HG03460 (cell line): ENCODE results near the gene IQGAP1.
"Not testable (repeated sequence)": the region's sequence is repeated elsewhere in the genome, so short reads cannot be mapped to it uniquely, and the experiment has no call there.

Experiments used
- ATAC-seq: cut with Tn5 transposase; IDR thresholded peaks from one replicate; pipeline ENCODE4 v1.9.1; 2021; ENCODE audit not compliant: unreplicated experiment

Gene IQGAP1, protein sequence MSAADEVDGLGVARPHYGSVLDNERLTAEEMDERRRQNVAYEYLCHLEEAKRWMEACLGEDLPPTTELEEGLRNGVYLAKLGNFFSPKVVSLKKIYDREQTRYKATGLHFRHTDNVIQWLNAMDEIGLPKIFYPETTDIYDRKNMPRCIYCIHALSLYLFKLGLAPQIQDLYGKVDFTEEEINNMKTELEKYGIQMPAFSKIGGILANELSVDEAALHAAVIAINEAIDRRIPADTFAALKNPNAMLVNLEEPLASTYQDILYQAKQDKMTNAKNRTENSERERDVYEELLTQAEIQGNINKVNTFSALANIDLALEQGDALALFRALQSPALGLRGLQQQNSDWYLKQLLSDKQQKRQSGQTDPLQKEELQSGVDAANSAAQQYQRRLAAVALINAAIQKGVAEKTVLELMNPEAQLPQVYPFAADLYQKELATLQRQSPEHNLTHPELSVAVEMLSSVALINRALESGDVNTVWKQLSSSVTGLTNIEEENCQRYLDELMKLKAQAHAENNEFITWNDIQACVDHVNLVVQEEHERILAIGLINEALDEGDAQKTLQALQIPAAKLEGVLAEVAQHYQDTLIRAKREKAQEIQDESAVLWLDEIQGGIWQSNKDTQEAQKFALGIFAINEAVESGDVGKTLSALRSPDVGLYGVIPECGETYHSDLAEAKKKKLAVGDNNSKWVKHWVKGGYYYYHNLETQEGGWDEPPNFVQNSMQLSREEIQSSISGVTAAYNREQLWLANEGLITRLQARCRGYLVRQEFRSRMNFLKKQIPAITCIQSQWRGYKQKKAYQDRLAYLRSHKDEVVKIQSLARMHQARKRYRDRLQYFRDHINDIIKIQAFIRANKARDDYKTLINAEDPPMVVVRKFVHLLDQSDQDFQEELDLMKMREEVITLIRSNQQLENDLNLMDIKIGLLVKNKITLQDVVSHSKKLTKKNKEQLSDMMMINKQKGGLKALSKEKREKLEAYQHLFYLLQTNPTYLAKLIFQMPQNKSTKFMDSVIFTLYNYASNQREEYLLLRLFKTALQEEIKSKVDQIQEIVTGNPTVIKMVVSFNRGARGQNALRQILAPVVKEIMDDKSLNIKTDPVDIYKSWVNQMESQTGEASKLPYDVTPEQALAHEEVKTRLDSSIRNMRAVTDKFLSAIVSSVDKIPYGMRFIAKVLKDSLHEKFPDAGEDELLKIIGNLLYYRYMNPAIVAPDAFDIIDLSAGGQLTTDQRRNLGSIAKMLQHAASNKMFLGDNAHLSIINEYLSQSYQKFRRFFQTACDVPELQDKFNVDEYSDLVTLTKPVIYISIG (N-terminal part only)

DNA sequence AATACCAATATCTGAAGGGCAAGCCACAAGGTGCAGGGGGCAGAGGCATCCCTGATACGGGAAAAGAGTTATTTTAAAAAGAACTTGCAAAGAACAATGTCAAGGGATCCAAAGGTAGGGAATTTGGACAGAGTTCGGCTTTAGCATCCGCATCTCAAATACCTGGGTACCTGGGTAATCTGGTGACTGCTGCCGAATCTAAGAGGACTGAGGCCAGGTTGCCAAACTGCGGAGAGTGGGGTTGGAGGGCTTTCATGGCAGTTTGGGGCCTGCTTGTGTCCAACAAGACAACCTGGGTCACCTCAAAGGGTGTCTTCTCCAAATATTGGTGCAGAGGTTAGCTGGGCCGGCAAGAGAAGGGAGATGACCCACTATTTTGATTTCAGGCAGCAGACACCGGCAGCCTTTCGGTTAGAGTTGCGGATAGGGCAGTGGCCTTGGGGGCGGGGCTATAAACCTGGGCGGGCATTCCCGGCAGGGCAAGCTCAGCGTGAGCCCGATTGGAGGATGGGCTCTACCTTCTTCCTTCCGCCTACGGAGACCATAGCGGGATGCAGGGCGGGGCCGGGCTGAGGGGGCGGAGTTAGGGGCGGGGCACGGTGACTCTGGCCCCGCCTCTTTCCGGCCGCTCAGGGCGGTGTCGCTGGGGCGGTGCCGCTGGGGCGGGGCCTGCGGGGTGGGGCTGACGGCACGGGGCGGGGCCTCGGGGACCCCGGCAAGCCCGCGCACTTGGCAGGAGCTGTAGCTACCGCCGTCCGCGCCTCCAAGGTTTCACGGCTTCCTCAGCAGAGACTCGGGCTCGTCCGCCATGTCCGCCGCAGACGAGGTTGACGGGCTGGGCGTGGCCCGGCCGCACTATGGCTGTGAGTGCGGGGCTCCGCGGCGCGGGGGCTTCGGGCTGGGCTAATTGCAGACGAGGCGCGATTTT is at the start of gene IQGAP1:
TSS of gene IQGAP1 (plus strand) at position 709 of the 928 bp plus-strand sequence. CDS start at position 809, 100 bp downstream.
- peak; percentile 88 for ATAC-seq

DNA sequence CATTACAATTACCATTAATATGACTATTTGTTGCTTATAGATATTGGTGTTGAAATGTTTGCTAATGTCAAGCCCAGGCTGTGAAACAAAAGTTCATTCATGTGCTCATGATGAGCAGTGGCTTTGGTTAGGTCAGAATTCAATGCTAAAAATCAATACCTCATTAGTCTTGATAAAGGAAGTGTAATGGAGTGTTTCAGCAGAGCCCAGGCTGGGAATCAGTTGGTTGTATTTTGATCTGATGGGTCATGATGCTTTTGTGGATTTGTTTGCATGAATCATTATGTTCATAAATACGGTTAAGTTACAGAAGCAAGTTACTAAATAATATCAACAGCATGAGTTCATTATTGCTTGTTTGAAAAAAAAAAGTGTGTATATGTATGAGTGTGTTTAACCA is 49.5 kb upstream of the IQGAP1 start:
- no peak for ATAC-seq

DNA sequence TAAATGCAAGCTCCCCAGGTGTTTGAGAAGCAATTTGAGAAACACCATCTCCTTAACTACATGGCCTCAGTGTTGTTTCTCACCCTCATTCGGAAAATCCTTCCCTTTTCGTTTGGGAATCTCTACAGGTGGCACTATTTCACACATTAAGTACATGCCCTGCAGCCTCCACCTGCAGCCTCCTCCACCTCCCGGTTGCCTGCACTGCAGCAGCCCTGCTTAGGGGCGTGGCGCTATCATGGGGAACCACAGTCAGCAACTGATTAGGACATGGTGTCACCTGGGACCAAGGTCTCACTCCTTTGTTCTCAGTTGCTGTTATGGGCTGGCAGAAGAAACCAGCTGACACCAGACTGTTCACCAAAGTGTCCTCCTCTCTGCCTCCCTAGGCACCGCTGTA is 47.7 kb upstream of the IQGAP1 start:
- no peak for ATAC-seq

DNA sequence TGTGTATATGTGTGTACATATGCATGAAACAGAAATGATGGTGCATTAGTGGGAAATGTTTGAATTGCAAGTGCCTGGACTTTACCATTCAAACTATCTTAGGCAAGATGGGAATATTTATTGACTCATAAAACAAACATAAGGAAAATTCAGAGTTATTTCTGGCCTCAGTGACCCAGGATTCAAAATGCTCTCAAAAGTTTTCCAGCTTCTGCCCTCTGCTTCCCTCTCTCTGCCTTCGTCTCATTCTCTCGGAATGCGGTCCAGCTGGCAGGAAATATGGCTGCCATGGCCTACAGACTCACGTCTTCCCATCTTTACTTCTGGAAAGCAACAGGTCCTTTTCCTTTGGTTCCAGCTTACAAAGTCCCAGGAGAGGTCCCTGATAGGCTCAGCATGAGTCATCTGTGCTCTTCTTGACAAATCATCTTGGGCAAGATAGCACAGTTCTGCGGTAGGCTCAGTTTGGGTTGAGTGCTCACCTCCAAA is 44.7 kb upstream of the IQGAP1 start:
- no peak for ATAC-seq

DNA sequence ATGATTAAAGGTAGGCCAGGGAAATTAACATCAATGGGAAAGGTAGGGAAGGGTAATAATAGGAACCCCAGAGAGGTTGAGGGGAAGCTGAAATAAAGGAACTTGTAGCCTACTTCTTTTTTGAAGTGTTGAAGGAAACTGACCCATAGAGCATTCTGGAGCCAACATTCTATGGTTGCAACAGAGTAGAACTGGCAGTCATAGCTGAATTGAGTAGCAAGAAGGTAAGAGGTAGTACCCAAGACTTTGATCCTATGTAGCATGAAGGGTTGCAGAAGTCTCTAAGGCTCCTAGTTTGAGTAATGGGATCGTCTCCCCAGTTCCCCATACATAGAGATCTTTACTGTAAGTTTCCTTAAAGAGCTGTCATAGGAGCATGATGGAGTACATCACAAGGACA is 43.4 kb upstream of the IQGAP1 start:
- ATAC-seq: no peak

DNA sequence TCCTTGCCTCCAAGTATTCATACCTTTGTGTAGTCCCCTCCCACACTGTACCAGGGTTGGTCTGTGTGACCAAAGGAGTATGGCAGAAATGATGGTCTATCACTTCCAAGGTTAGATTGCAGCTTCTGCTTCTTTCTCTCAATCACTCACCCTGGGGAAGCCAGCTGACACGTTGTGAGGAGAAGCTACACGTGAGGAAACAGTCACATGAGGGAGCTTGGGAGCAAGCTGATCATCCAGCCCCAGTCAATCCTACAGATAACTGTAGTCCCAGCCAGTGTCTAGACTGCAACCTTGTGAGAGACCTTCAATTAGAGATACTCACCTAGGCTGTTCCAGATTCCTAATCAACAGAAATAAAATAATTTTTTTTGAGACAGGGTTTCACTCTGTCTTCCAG is 42.2 kb upstream of the IQGAP1 start:
- ATAC-seq: no peak

DNA sequence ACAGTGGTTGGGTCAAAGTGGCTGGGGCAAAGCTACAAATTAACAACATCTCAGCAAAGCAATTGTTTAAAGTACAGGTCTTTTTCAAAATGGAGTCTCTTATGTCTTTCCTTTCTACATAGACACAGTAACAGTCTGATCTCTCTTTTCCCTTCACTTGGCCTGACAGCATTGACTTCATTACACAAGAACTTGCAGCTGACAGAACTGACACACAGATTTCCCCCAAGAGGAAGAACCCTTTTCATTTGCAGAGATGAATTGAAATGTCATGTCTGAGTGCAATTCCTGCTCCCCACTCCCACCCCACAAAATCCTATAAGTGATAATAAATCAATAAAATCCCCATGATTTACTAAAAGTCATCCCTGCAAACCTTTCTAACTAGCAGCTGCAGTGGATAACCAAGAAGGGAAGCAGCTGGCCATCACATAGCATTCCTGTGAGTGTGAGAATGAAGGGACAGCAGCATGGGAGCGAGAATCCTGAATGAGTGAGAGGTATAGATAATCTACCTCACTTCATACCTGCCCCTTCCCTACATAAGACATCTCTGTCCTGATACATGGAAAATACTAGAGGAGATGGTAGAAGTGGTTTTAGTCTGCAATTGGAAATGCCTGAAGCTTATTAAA is 40.5 kb upstream of the IQGAP1 start:
- not testable (repeated sequence) for ATAC-seq

DNA sequence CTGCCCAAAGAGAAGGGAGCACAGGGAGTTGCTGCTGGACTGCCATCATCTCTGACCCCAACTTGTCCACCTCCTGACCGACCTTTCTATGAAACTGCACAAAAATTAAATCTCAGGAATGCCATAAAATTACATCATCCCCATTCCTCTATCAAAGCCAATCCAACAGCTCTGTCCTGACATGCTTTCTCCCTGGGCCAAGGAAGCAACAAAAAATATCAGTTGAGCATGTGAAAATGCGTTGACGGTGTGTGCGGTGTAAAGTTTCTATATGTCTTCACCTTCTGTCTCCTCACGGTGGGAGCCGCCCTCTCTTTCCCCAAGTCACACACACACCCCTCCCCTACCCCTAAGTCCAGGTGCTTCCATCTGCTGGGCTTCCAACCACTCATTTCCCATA is 39.6 kb upstream of the IQGAP1 start:
- ATAC-seq: no peak

DNA sequence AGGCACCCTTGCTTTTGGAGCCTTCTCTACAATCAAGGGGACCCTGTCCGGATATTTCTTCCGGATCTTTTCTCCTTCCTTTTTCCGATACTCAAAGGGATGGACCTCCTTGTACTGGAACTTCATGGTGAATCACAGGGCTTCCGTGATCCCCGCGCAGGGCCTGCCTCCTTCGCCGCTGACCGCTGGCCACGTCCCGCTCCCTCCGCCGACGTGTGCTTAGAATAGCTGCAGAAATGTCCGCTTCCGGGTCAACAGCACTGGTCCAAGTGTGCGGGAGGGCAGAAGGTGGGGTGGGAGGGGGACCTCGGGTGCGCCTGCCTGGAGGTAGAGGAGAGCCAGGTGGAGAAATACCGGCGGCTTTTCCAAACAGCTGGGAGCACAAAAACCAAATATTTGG is 39.0 kb upstream of the IQGAP1 start:
- no peak for ATAC-seq

DNA sequence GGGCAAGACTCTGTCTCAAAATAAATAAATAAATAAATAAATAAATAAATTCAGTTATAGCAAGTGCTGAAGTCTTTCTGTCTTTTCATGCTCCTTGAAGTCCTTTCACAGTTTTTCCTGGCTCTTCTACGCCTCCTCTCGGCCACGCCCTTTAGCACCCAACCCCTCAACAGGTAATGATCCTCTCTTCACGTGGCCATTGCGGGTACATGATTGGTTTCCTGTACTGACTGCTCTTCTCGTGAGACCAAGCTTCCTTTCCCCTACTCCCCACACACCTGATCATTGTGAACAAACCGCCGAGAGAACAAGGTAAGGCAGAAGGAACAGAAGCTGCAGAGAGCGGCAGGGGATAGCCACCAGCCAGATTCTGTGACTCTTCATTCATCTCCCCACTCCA is 38.2 kb upstream of the IQGAP1 start:
- no peak for ATAC-seq

DNA sequence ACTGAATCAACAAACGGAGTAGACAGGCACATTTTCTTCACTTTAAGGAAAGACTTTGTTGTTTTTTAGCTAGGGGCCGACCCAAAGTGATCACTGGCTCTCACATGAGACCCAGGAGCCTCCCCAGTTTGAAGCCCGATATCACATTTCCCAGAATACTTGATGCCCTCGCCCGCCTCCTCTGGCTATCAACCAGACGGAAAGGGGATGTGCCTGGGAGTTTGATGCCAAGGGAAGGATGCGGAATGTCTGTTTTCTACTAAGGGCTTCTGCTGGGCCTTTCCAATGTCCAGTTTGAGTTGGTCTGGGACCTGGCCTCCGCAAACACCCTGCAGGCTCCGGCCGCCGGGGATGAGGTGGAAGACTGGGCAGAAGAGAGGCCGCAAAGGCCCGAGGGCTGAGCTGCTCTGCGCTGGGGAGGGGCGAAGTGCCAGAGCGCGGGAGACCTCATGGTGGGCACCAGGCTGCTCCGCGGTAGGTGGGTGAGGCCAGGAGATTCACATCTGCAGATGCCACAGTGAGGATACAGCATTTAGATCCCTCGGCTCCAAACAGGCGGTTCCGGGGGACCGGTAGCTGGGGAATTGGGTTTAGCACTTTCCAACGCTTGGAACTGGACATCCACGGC is 36.4 kb upstream of the IQGAP1 start:
- no peak for ATAC-seq

DNA sequence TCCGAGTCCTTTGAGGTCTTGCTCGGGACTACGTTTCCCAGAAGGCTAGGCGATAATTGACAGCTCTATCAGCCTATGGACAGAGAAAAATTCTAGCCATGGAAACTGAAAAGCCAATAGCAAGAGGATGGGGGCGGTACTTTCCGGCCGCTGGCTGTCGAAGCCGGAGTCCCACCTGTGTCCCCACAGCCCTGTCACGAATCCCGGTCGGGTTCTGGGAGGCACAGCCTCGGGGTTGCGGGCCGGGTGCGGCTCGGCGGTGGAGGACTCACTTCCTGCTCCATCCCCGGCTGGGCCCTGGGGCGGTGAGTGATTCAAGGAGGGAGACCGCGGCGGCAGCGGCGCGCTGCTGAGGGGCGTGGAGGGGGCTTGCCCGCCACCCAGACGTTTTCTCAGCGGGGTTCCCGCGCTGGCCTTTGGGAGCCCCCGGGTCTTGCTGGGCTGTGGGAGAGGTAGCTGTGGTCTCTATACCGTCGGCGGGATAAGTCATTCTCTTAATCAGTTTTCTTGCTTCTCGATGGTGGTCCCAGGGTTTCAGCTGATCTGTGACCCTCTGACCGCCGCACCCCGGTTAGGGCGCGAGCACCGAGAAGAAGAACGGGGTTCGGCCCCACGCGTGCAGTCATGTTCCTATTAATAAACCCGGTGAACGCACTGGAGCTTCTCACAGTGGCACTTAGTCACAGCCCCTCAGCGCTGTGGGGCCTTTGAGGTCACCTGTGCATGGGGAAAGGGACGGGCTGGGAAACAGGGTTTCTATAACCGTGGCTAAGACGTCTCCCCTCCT is 35.7 kb upstream of the IQGAP1 start, which contains the start of gene ZNF774:
TSS of gene ZNF774 (plus strand) at position 178 of the 787 bp plus-strand sequence. CDS start 2,377 bp downstream, outside the sequence.
- ATAC-seq: peak; percentile 100

DNA sequence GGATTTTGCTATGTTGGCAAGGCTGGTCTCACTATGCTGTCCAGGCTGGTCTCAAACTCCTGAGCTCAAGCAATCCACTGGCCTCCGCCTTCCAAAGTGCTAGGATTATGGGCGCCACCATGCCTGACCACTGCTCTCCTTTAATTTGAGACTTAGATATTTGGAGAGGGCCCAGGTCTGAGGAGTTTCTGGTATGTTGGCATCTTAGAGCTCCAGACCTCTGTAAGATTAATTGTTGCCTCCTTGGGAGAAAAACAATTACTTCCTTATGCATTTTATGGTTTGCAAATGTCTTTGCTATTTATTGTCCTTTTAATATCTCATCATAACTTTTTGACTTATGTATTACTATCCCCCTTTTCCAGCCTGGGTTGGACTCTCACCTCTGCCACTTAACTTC is 33.1 kb upstream of the IQGAP1 start:
- no peak for ATAC-seq

DNA sequence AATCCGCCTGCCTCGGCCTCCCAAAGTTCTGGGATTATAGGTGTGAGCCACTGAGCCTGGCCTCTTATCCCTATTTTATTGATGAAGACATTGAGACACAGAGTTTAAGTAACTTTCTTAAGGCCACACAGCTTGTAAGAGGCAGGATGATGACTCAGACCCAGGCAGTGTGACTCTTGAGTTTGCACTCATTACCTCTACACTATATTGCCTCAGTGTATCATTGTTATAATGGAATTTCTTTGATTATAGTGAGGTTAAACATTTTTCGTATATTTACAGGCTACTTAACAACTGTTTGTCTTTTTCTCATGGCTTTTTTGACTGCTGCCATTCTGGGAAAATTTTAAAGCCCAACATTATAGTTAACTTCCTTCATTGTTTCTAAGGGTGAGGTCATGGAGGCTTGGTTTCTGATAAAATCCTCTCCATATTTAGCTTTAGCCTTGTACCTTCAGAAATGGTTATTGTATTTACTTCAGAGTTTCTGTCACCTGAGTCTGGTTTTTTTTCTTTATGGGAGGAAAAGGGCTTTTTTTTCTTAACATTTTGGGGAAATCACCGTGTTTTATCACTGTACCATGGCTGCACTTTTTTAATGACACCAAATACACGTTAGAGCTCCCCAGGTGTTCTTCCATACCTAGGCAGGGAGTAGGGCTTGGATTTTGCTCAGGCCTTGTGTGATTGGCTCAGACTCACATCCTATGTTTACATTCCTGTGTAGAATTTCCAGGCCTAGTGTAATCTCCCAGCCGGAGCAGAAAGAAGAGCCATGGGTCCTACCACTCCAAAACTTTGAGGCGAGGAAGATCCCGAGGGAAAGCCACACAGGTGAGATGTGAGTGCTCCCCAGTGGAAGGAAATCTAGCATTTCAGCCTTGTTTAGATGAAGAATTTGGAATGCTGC is 29.7 kb upstream of the IQGAP1 start:
- no peak for ATAC-seq

DNA sequence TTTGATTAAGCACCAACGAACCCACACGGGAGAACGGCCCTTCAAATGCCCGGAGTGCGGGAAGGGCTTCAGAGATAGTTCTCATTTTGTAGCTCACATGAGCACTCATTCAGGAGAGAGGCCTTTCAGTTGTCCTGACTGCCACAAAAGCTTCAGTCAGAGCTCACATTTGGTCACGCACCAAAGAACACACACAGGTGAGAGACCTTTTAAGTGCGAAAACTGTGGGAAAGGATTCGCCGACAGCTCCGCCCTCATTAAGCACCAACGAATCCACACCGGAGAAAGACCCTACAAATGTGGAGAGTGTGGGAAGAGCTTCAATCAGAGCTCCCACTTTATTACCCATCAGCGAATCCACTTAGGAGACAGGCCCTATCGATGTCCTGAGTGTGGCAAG is 27.3 kb upstream of the IQGAP1 start:
- no peak for ATAC-seq

DNA sequence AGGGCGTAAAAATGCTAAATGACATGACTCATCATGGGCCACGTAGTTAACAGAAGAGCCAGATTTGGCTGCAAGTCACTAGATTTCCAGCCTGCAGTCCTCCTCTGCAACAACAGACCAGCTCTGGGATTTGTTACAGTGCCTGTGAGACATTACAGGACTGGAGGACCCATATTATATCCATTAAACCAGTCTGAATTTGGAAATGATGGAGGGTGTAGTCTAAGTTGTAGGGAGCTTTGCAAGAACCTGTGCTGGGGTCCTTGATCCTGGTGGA is 25.2 kb upstream of the IQGAP1 start:
- ATAC-seq: no peak

DNA sequence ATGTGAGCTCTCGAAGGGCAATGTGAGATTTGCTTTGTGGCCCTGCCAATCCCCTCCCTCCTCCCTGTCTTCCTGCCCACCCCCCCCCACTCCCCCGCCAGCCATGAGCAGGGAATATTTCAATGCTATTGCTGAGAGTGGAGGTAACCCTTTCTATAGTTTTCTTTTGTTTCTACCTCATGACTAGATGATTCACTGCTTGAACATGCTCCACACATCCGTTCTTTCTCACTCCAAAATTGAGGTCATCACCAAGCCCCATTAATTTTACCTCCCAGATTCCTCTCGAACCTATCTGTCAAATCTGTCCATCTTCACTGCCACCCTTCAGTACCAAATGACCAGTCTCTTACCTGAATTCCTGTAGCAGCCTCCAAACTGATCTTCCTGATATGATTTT is 23.8 kb upstream of the IQGAP1 start:
- no peak for ATAC-seq
